Endothelial cell of umbilical vein (primary cell): Measurements from ENCODE around the gene RBKS. TPM values are rescaled to one million over a fixed set of nuclear protein-coding genes. Genes with fewer than 3 reads are reported as not detected.

Experiments
- BruUV-seq: library from RNA; stranded (reverse); fragments of 400-500 nt; replicated peaks from 2 replicates; lab custom pipeline; 2021; lab: Mats Ljungman, UMichigan
- CTCF ChIA-PET: fragments of 300-600, 350-600 bp; sonication (Branson Sonifier 250); formaldehyde crosslinking; loops from one replicate; lab custom pipeline; 2021; ENCODE audit warnings: antibody characterized with exemption, inconsistent platforms; lab: Charles Lee
- POLR2A ChIA-PET: fragments of 300-600, 350-600 bp; sonication (Branson Sonifier 250); formaldehyde crosslinking; loops from one replicate; lab custom pipeline; 2021; ENCODE audit warnings: antibody characterized with exemption, inconsistent platforms; lab: Charles Lee
- DNase-seq: peaks from one replicate; pipeline ENCODE4 v3.0.0-alpha.2; 2011; ENCODE audit warnings: low read depth, low spot score
- FAIRE-seq: peaks from 2 replicates; lab custom pipeline; 2011; peaks lifted over from hg19 to GRCh38; lab: Jason Lieb, UNC
- H2AFZ ChIP-seq: 2 replicates; pipeline ENCODE4 v1.6.0; 2012; ENCODE audit warnings: low read depth, low read length, control low read depth, inconsistent platforms
- H3K27ac ChIP-seq: 2 replicates; pipeline ENCODE4 v1.5.1; 2011; ENCODE audit warnings: low read depth, mild to moderate bottlenecking, control low read depth, low read length, moderate library complexity; ENCODE audit not compliant: insufficient read depth
- H3K27me3 ChIP-seq, 2 experiments: 2 replicates each; pipeline versions ENCODE4 v1.6.0 to v1.6.1; 2011; ENCODE audit warnings: low read length in 2 of 2, mixed read lengths in 1 of 2; ENCODE audit not compliant: control insufficient read depth in 2 of 2, insufficient read depth in 2 of 2
- H3K36me3 ChIP-seq, 2 experiments: 2 replicates in 1 of 2; 3 replicates in 1 of 2; pipeline ENCODE4 v1.5.1; 2011; ENCODE audit warnings: low read length in 2 of 2, mild to moderate bottlenecking in 1 of 2, moderate library complexity in 1 of 2; ENCODE audit not compliant: control insufficient read depth in 2 of 2, insufficient read depth in 2 of 2; ENCODE audit errors: extremely low read depth in 1 of 2
- H3K4me1 ChIP-seq: 3 replicates; pipeline ENCODE4 v1.5.1; 2011; ENCODE audit warnings: mild to moderate bottlenecking, low read length; ENCODE audit not compliant: control insufficient read depth, insufficient read depth; ENCODE audit errors: extremely low read depth
- H3K4me2 ChIP-seq: 2 replicates; pipeline ENCODE4 v1.6.1; 2011; ENCODE audit warnings: low read length, control low read depth, mixed read lengths; ENCODE audit not compliant: insufficient read depth
- H3K4me3 ChIP-seq, 3 experiments: fragments of 200-600 bp in 1 of 3; sonication (generic), shearing (Covaris generic) in 1 of 3; replicated peaks in 1 of 3; 2 replicates each; pipeline ENCODE4 v1.5.1; 2011 to 2016; ENCODE audit warnings: control low read depth in 3 of 3, low read length in 3 of 3, mild to moderate bottlenecking in 2 of 3, inconsistent platforms in 1 of 3, low read depth in 1 of 3, moderate library complexity in 1 of 3; ENCODE audit not compliant: insufficient read depth in 1 of 3
- H3K79me2 ChIP-seq: 2 replicates; pipeline ENCODE4 v1.6.0; 2012; ENCODE audit warnings: low read length, inconsistent platforms; ENCODE audit not compliant: control insufficient read depth, insufficient read depth
- H3K9ac ChIP-seq: replicated peaks from 2 replicates; pipeline ENCODE3; 2011; ENCODE audit warnings: low read length, control low read depth; ENCODE audit not compliant: insufficient read depth; ENCODE audit errors: extremely low read depth
- H3K9me1 ChIP-seq: replicated peaks from 3 replicates; pipeline ENCODE4 v1.6.0; 2011; ENCODE audit warnings: mild to moderate bottlenecking, low read length; ENCODE audit not compliant: control insufficient read depth, insufficient read depth; ENCODE audit errors: extremely low read depth
- H3K9me3 ChIP-seq: replicated peaks from 2 replicates; pipeline ENCODE4 v1.5.1; 2012; ENCODE audit warnings: low read length, inconsistent platforms; ENCODE audit not compliant: control insufficient read depth, insufficient read depth
- H4K20me1 ChIP-seq: replicated peaks from 2 replicates; pipeline ENCODE3; 2011; ENCODE audit warnings: mild to moderate bottlenecking, low read length; ENCODE audit not compliant: control insufficient read depth, insufficient read depth; ENCODE audit errors: extremely low read depth
- EZH2 ChIP-seq: IDR thresholded peaks from 2 replicates; pipeline ENCODE4 v1.6.1; 2012; ENCODE audit warnings: borderline replicate concordance, low read depth, mild to moderate bottlenecking, moderate library complexity, low read length, inconsistent platforms; ENCODE audit not compliant: severe bottlenecking
- FOS ChIP-seq: IDR thresholded peaks from 2 replicates; pipeline ENCODE4 v1.6.1; 2011; ENCODE audit warnings: mild to moderate bottlenecking, low read length, moderate library complexity, borderline replicate concordance; ENCODE audit not compliant: insufficient read depth
- GATA2 ChIP-seq: IDR thresholded peaks from 2 replicates; pipeline ENCODE4 v1.7.0; 2011; ENCODE audit warnings: low read depth, mild to moderate bottlenecking, moderate library complexity, mixed read lengths, low read length; ENCODE audit not compliant: insufficient read length, insufficient read depth
- JUN ChIP-seq: IDR thresholded peaks from 2 replicates; pipeline ENCODE4 v1.6.1; 2011; ENCODE audit warnings: borderline replicate concordance, low read depth; ENCODE audit not compliant: insufficient read length, insufficient read depth
- MYC ChIP-seq: IDR thresholded peaks from one replicate; pipeline ENCODE4 v1.6.1; 2011; ENCODE audit warnings: mild to moderate bottlenecking, low read depth, low read length
- POLR2A ChIP-seq: IDR thresholded peaks from 2 replicates; pipeline ENCODE4 v1.6.1; 2012; ENCODE audit warnings: low read depth, mild to moderate bottlenecking, control low read depth, low read length
- POLR2AphosphoS5 ChIP-seq: IDR thresholded peaks from 2 replicates; pipeline ENCODE4 v1.6.1; 2012; ENCODE audit warnings: low read depth, mild to moderate bottlenecking, control low read depth, low read length, moderate library complexity; ENCODE audit not compliant: insufficient read depth
- dilution Hi-C: fragments of 300-500 bp; cut with MboI; formaldehyde crosslinking; loops from one replicate; pipeline ENCODE4 v1.15.0; 2019; ENCODE audit warnings: low sequenced_read_pairs; ENCODE audit not compliant: extremely low pct_ligation_motif_present
- intact Hi-C: fragments of 100-400 bp; cut with micrococcal nuclease; formaldehyde crosslinking; loops from one replicate; pipeline ENCODE4 v1.10.0; 2022
- polyA plus RNA-seq, 4 experiments: library from polyadenylated mRNA; depleted of rRNA in 3 of 4; stranded (reverse) in 3 of 4; unstranded in 1 of 4; fragments of >200 nt; gene quantifications; 2 replicates each; pipeline versions ENCODE4 v1.2.1 to v1.2.3, GENCODE V29; 2011 to 2012; ENCODE audit warnings: missing spikeins in 1 of 4
- total RNA-seq: library from RNA; stranded (reverse); gene quantifications from 2 replicates; pipeline ENCODE4 v1.2.3, GENCODE V29; 2021
- TF ChIP-seq, protein P1 (sequence below), 2 donors: IDR thresholded peaks; 1 replicate in 1 of 2; 2 replicates in 1 of 2; pipeline ENCODE4 v1.5.1; 2011; ENCODE audit warnings: low read length in 2 of 2, mild to moderate bottlenecking in 2 of 2, moderate library complexity in 2 of 2, control low read depth in 1 of 2, inconsistent platforms in 1 of 2, low read depth in 1 of 2; ENCODE audit not compliant: insufficient read depth in 1 of 2; ENCODE audit errors: extremely low read depth in 1 of 2
- TF ChIP-seq, protein P2 (sequence below): IDR thresholded peaks from 2 replicates; pipeline ENCODE4 v1.6.1; 2011; ENCODE audit not compliant: insufficient read depth, insufficient read length

RBKS gene
- total and polyA plus RNA-seq, 2 donors (not counting 3 experiments of a cell fraction or from before 2014, with no cell fraction given) = 0.64 to 1.8 TPM

DNA sequence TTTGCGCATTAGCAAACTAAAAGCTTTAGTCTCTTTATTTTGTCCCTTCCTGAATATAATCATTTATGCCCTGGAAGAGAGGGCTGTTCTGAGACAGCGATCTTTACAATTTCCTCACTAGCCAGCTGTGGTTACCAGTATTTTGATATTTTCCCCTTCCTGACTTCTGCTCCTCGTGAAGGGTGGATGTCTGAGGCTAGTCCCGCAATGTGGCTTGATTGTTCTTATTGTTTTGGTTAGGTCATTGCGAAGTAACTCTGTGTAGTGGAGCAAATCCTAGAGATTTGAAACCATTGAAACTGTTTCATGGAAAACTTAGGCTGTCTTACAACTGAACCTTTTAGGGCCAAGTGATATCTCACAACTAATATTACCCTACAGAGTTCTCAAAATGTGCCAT lies 116.2 kb downstream of the RBKS start:
- BruUV-seq = no TSS peak
- POLR2A ChIA-PET = interaction anchor here (0.6 kb wide), 1 partner anchor 116 kb away, joined by 3 read pairs; the partner anchor contains the start of genes BABAM2 and RBKS
- Histone ChIP-seq H3K27me3 (no peaks in the 10 kb centered on the region), H3K4me3 (peak overlapping the region in 1 of 3 experiments; percentile 95), H3K4me2 (peak overlapping the region; percentile 98), H3K36me3 (peaks cover 0 to 3% of the 10 kb centered on the region in 2 experiments), H3K9ac (peak overlapping the region; percentile 97), H4K20me1 (no peaks in the 10 kb centered on the region), H3K9me1 (no peaks in the 10 kb centered on the region), H3K9me3 (no peaks in the 10 kb centered on the region), H3K79me2 (peaks cover 66% of the 10 kb centered on the region), H3K4me1 (peaks cover 29% of the 10 kb centered on the region), H2AFZ (no peak overlapping the region), H3K27ac (peak overlapping the region; percentile 36)
- FAIRE-seq = no peak
- CTCF ChIA-PET = interaction anchor here (1.9 kb wide), 1 partner anchor 19 kb away, joined by 10 read pairs; no protein-coding TSS in a partner anchor
- TF ChIP-seq POLR2A (no peak), FOS (no peak), JUN (no peak), POLR2AphosphoS5 (no peak), GATA2 (no peak), MYC (no peak), EZH2 (no peak)
- TF ChIP-seq, protein P1, sequence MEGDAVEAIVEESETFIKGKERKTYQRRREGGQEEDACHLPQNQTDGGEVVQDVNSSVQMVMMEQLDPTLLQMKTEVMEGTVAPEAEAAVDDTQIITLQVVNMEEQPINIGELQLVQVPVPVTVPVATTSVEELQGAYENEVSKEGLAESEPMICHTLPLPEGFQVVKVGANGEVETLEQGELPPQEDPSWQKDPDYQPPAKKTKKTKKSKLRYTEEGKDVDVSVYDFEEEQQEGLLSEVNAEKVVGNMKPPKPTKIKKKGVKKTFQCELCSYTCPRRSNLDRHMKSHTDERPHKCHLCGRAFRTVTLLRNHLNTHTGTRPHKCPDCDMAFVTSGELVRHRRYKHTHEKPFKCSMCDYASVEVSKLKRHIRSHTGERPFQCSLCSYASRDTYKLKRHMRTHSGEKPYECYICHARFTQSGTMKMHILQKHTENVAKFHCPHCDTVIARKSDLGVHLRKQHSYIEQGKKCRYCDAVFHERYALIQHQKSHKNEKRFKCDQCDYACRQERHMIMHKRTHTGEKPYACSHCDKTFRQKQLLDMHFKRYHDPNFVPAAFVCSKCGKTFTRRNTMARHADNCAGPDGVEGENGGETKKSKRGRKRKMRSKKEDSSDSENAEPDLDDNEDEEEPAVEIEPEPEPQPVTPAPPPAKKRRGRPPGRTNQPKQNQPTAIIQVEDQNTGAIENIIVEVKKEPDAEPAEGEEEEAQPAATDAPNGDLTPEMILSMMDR (IDR thresholded peaks at IDR 0.05; ENCODE audit: extremely low read depth in 1 of 2, insufficient read depth in 1 of 2, low read depth in 1 of 2, low read length in 2 of 2) = no peak
- TF ChIP-seq, protein P2, sequence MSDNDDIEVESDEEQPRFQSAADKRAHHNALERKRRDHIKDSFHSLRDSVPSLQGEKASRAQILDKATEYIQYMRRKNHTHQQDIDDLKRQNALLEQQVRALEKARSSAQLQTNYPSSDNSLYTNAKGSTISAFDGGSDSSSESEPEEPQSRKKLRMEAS = no peak
- intact Hi-C loops (loop anchor here (10.0 kb wide), 1 partner anchor 501 kb away; no protein-coding TSS in a partner anchor), dilution Hi-C loops (no loop called here)
- DNase-seq = peak; percentile 65
